K562 (cell line): Measurements from ENCODE around the gene EFCAB12. TPM values are rescaled to one million over a fixed set of nuclear protein-coding genes. Genes with fewer than 3 reads are reported as not detected.

Source experiments
- KAT8 ChIP-seq: fragments of 450-650 bp; IDR thresholded peaks from 2 replicates; pipeline ENCODE4 v1.6.1; 2016; ENCODE audit warnings: low read depth, mild to moderate bottlenecking
- PHB ChIP-seq: fragments of 250-450 bp; sonication (Bioruptor Pico); IDR thresholded peaks from 2 replicates; pipeline ENCODE4 v1.5.0; 2021
- TARDBP ChIP-seq: fragments of 450-650 bp; IDR thresholded peaks from 2 replicates; pipeline ENCODE4 v1.6.1; 2016
- ZNF140 ChIP-seq: fragments of 250-450 bp; sonication (Bioruptor Pico); IDR thresholded peaks from 2 replicates; pipeline ENCODE4 v1.8.0; 2021; ENCODE audit warnings: moderate library complexity, mild to moderate bottlenecking, inconsistent platforms
- polyA plus RNA-seq, 8 experiments: library from polyadenylated mRNA; depleted of rRNA in 4 of 8; stranded (reverse) in 5 of 8; unstranded in 3 of 8; fragments of >200 nt; fragmentation: Nextera tagmentation in 2 of 8; fragmentation: Illumina TruSeq in 1 of 8; extraction: Ambion mirVana in 2 of 8; extraction: Trizol in 1 of 8; gene quantifications; 2 replicates each; pipeline versions ENCODE4 v1.2.1 to v1.2.3, GENCODE V29; 2011 to 2014; ENCODE audit warnings: inconsistent platforms in 1 of 8, missing spikeins in 1 of 8
- total RNA-seq, 7 experiments: library from RNA; depleted of rRNA in 6 of 7; stranded (reverse); fragments of >200 nt in 6 of 7; fragmentation: Illumina TruSeq in 2 of 7; extraction: Trizol in 2 of 7; gene quantifications; 2 replicates each; pipeline versions ENCODE4 v1.2.1 to v1.2.3, GENCODE V29; 2011 to 2021; ENCODE audit warnings: low replicate concordance in 1 of 7
- TF ChIP-seq, protein P1 (sequence below), 2 experiments: fragments of 450-650 bp; formaldehyde crosslinking in 1 of 2; IDR thresholded peaks; 2 replicates each; pipeline versions ENCODE4 v1.4.0 to v1.6.1; 2014 to 2020; ENCODE audit warnings: mild to moderate bottlenecking in 2 of 2, borderline replicate concordance in 1 of 2, low read depth in 1 of 2
- TF ChIP-seq, protein P2 (sequence below): sonication (generic); formaldehyde crosslinking; IDR thresholded peaks from 2 replicates; pipeline ENCODE4 v1.8.0; 2023; ENCODE audit warnings: mild to moderate bottlenecking, missing genetic modification reagents
- TF ChIP-seq, protein P3 (sequence below), 2 experiments: fragments of 250-450 bp in 1 of 2; fragments of 450-650 bp in 1 of 2; sonication (Bioruptor Pico) in 1 of 2; IDR thresholded peaks; 2 replicates each; pipeline versions ENCODE4 v1.6.1 to v1.8.0; 2016 to 2021; ENCODE audit warnings: mild to moderate bottlenecking in 2 of 2, moderate library complexity in 2 of 2, missing compliant biosample characterization in 1 of 2, missing genetic modification characterization in 1 of 2

Gene EFCAB12
- total and polyA plus RNA-seq, 9 of the 15 experiments (the other 6 are each of a cell fraction or from before 2014, with no cell fraction given) = 0.08 to 0.95 (median 0.56) TPM; not detected in 1

DNA sequence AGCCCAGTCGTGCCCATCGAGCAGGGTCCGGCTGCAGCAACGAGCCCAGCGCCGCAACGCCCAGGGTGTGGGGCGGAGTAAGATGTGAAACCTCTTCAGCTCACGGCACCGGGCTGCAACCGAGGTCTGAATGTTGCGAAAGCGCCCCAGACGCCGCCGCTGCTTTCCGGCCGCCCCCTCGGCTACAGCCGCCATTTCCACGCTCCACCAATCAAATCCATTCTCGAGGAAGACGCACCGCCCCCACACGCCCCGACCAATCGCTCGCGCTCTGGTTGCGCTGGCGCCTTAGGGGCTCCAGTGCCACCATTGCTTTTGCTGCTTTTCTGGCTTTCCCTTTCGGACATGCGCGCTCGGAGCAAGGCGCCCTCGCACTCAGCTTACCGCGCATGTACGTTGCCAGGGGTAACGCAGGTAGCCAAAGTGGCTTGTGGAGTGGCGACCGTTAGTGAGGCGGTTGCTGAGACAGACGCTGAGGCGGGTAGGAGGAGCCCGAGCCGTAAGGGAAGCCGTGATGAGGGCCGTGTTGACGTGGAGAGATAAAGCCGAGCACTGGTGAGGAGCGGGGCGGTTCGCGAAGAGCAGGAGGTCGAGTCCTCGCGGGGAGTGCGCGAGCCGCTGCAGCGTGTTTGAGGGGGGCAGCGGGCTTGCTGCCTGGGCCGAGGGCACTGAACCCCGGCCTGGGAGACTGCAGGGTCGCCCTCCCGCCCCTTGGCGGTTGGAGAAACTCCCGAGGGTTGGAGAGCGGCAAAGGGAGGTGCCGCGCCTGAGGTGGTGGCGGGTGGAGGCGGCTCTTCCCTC is 11.6 kb upstream of the EFCAB12 start, which contains the start of the genes IFT122 and MBD4 (continued):
- TF ChIP-seq, protein P1, sequence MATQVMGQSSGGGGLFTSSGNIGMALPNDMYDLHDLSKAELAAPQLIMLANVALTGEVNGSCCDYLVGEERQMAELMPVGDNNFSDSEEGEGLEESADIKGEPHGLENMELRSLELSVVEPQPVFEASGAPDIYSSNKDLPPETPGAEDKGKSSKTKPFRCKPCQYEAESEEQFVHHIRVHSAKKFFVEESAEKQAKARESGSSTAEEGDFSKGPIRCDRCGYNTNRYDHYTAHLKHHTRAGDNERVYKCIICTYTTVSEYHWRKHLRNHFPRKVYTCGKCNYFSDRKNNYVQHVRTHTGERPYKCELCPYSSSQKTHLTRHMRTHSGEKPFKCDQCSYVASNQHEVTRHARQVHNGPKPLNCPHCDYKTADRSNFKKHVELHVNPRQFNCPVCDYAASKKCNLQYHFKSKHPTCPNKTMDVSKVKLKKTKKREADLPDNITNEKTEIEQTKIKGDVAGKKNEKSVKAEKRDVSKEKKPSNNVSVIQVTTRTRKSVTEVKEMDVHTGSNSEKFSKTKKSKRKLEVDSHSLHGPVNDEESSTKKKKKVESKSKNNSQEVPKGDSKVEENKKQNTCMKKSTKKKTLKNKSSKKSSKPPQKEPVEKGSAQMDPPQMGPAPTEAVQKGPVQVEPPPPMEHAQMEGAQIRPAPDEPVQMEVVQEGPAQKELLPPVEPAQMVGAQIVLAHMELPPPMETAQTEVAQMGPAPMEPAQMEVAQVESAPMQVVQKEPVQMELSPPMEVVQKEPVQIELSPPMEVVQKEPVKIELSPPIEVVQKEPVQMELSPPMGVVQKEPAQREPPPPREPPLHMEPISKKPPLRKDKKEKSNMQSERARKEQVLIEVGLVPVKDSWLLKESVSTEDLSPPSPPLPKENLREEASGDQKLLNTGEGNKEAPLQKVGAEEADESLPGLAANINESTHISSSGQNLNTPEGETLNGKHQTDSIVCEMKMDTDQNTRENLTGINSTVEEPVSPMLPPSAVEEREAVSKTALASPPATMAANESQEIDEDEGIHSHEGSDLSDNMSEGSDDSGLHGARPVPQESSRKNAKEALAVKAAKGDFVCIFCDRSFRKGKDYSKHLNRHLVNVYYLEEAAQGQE (IDR thresholded peaks at IDR 0.05; ENCODE audit: borderline replicate concordance) = no peak
- TF ChIP-seq, protein P1 (CRISPR knock-in tag; IDR thresholded peaks at IDR 0.05; ENCODE audit: low read depth) = peak; percentile 75
- TF ChIP-seq, protein P2, sequence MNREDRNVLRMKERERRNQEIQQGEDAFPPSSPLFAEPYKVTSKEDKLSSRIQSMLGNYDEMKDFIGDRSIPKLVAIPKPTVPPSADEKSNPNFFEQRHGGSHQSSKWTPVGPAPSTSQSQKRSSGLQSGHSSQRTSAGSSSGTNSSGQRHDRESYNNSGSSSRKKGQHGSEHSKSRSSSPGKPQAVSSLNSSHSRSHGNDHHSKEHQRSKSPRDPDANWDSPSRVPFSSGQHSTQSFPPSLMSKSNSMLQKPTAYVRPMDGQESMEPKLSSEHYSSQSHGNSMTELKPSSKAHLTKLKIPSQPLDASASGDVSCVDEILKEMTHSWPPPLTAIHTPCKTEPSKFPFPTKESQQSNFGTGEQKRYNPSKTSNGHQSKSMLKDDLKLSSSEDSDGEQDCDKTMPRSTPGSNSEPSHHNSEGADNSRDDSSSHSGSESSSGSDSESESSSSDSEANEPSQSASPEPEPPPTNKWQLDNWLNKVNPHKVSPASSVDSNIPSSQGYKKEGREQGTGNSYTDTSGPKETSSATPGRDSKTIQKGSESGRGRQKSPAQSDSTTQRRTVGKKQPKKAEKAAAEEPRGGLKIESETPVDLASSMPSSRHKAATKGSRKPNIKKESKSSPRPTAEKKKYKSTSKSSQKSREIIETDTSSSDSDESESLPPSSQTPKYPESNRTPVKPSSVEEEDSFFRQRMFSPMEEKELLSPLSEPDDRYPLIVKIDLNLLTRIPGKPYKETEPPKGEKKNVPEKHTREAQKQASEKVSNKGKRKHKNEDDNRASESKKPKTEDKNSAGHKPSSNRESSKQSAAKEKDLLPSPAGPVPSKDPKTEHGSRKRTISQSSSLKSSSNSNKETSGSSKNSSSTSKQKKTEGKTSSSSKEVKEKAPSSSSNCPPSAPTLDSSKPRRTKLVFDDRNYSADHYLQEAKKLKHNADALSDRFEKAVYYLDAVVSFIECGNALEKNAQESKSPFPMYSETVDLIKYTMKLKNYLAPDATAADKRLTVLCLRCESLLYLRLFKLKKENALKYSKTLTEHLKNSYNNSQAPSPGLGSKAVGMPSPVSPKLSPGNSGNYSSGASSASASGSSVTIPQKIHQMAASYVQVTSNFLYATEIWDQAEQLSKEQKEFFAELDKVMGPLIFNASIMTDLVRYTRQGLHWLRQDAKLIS (CRISPR knock-in tag) = no peak
- TF ChIP-seq PHB (CRISPR knock-in tag) (0 out of 2 replicates have a peak, but pooled peaks have one; percentile 62), KAT8 (no peak), ZNF140 (no peak), TARDBP (peak; percentile 43; the same call in 1 of the 2 replicates)
- TF ChIP-seq, protein P3, sequence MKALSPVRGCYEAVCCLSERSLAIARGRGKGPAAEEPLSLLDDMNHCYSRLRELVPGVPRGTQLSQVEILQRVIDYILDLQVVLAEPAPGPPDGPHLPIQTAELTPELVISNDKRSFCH (CRISPR knock-in tag; IDR thresholded peaks at IDR 0.05) = no peak
- TF ChIP-seq, protein P3 (tag; IDR thresholded peaks at IDR 0.05) = no peak; the same call in 1 of the 2 replicates
